ENCODE measurements around the gene KIF26B. TPM values are rescaled to one million over a fixed set of nuclear protein-coding genes. Genes with fewer than 3 reads are reported as not detected.

Gene KIF26B
- total and polyA plus RNA-seq, 2 of the 4 experiments (the other 2 are of a cell fraction), result 0.53 to 0.54 TPM

DNA sequence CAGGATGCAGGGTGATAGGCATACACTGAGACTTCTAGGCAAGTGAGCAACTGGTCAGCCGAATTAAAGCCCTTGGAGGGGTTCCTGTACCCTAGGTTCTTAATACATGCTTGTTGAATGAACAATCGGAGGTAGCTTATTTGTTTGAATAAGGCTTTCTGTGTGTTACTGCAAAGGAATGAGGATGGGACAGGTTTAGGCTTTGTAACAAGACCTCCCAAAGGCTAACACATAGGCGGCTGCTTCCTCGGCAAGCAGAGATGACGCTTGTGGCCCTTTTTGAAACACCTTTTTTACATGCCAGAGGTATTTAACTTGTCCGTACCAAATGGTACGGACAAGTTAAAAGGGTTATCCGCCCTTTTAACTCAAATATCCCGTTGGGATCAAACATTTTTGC is 511.6 kb downstream of the KIF26B start:
- no peak overlapping the region for H2AK5ac ChIP-seq (ENCODE audit: low read depth, low read length)
- ChIA-PET CTCF (no interaction called here), POLR2A (ENCODE audit: unreplicated experiment) (no interaction called here)
- H3K56ac ChIP-seq (ENCODE audit: extremely low read depth, insufficient read depth, low read length), result no peak overlapping the region
- H3K4me2 ChIP-seq (ENCODE audit: low read depth, low read length), result no peak overlapping the region
- H4K5ac ChIP-seq (ENCODE audit: low read depth, low read length), result no peak overlapping the region
- H3K9me3 ChIP-seq (ENCODE audit: control insufficient read depth, insufficient read depth, low read length), result no peaks in the 10 kb centered on the region
- dilution Hi-C loops (cut with HindIII; ENCODE audit: low sequenced_read_pairs, unreplicated experiment) (no loop called here), intact Hi-C loops (cut with micrococcal nuclease) (no loop called here), in situ Hi-C loops (cut with MboI; ENCODE audit: low sequenced_read_pairs) (no loop called here)
- H4K91ac ChIP-seq (ENCODE audit: insufficient read depth, low read depth, low read length), result no peak overlapping the region
- no peak overlapping the region for H3K23ac ChIP-seq (ENCODE audit: low read depth, low read length)
- H2AFZ ChIP-seq (replicated peaks; ENCODE audit: low read length, poor library complexity), result no peak overlapping the region
- H4K20me1 ChIP-seq (ENCODE audit: insufficient read depth, low read length), result no peaks in the 10 kb centered on the region
- ATAC-seq (ENCODE audit: low read depth) (no peak), DNase-seq (no peak)
- WGBS, 2 experiments (ENCODE audit: extremely low coverage in 2 of 2, insufficient read length in 1 of 2), result no CpG with 5 or more reads among the region's 9 CpGs
- H3K9me1 ChIP-seq (ENCODE audit: insufficient read depth, low read length), result no peaks in the 10 kb centered on the region
- H2BK20ac ChIP-seq (ENCODE audit: low read depth, low read length), result no peak overlapping the region
- no peak overlapping the region for H3K14ac ChIP-seq (replicated peaks; ENCODE audit: low read depth, low read length)
- no peaks in the 10 kb centered on the region for H3K36me3 ChIP-seq (ENCODE audit: control insufficient read depth, insufficient read depth, low read length)
- H3K27me3 ChIP-seq (ENCODE audit: control insufficient read depth, insufficient read depth, low read length), result no peaks in the 10 kb centered on the region
- no peak overlapping the region for H3K4ac ChIP-seq (ENCODE audit: low read depth, low read length)
- no peak overlapping the region for H2BK120ac ChIP-seq (ENCODE audit: low read depth, low read length)
- TF ChIP-seq NFE2L2 (IDR thresholded peaks at IDR 0.05; ENCODE audit: low read depth, low read length), result no peak
- no peak overlapping the region for H4K8ac ChIP-seq (ENCODE audit: low read depth in 2 of 2, low read length in 2 of 2)
- H3K4me3 ChIP-seq (ENCODE audit: insufficient read depth, low read depth, low read length), result no peak overlapping the region
- H2BK15ac ChIP-seq (ENCODE audit: low read depth, low read length), result no peak overlapping the region
- H2BK5ac ChIP-seq (ENCODE audit: low read depth, low read length, poor library complexity, severe bottlenecking), result no peak overlapping the region
- peaks cover 3% of the 10 kb centered on the region for H3K4me1 ChIP-seq (ENCODE audit: control insufficient read depth, insufficient read depth, low read length)
- H3K79me1 ChIP-seq (ENCODE audit: low read depth in 1 of 2, low read length in 2 of 2), result no peaks in the 10 kb centered on the region
- no peak overlapping the region for H3K18ac ChIP-seq (ENCODE audit: low read depth, low read length)
- H3K27ac ChIP-seq (ENCODE audit: insufficient read depth, low read length), result no peak overlapping the region
- no TSS peak for BruUV-seq (replicated peaks)
- H2AK9ac ChIP-seq (replicated peaks; ENCODE audit: low read depth, low read length, poor library complexity), result no peak overlapping the region
- H3K9ac ChIP-seq (ENCODE audit: low read depth, low read length), result no peak overlapping the region

All from IMR-90 (cell line).